H1 (cell line): ENCODE measurements around the gene LDLRAD3. TPM values are rescaled to one million over a fixed set of nuclear protein-coding genes. Genes with fewer than 3 reads are reported as not detected.

Source experiments
- EGR1 ChIP-seq: IDR thresholded peaks from 2 replicates; pipeline ENCODE4 v1.6.1; 2011; ENCODE audit warnings: low read depth, low read length, borderline replicate concordance
- HDAC6 ChIP-seq: IDR thresholded peaks from one replicate; pipeline ENCODE4 v1.7.1; 2012; ENCODE audit warnings: low read depth, mild to moderate bottlenecking, inconsistent platforms, low read length, moderate library complexity
- RFX5 ChIP-seq: IDR thresholded peaks from 2 replicates; pipeline ENCODE4 v1.6.1; 2011; ENCODE audit warnings: low read depth, low read length, improper control_type of control experiment, borderline replicate concordance
- SIN3A ChIP-seq, 2 experiments: IDR thresholded peaks in 1 of 2; conservative IDR thresholded peaks in 1 of 2; 2 replicates each; pipeline ENCODE4 v1.6.1; 2011 to 2012; ENCODE audit warnings: low read length in 2 of 2, improper control_type of control experiment in 1 of 2, low read depth in 1 of 2, mild to moderate bottlenecking in 1 of 2
- polyA plus RNA-seq, 7 experiments: library from polyadenylated mRNA; depleted of rRNA in 3 of 7; stranded (reverse) in 5 of 7; unstranded in 2 of 7; fragments of >200 nt in 5 of 7; fragments of 200-250 nt in 2 of 7; gene quantifications; 1 replicate in 5 of 7; 2 replicates in 1 of 7; 4 replicates in 1 of 7; pipeline versions ENCODE4 v1.2.1 to v1.2.3, GENCODE V29; 2011 to 2013; ENCODE audit warnings: missing spikeins in 2 of 7, mixed read lengths in 2 of 7
- total RNA-seq: library from RNA; stranded (reverse); fragmentation: NEBNext Ultra II Directional; extraction: Animal tissue kit (Norgen Biotek cat#: 25700); gene quantifications from 2 replicates; pipeline ENCODE4 v1.2.1, GENCODE V29; 2021
- TF ChIP-seq, protein P1 (sequence below): IDR thresholded peaks from 2 replicates; pipeline ENCODE4 v1.6.1; 2012; ENCODE audit warnings: inconsistent platforms
- TF ChIP-seq, protein P2 (sequence below): IDR thresholded peaks from 2 replicates; pipeline ENCODE4 v1.6.1; 2011; ENCODE audit warnings: low read depth, mild to moderate bottlenecking, low read length; ENCODE audit not compliant: insufficient read depth

LDLRAD3 gene
- total and polyA plus RNA-seq, 2 of the 8 experiments (the other 6 are each of a cell fraction or from before 2014, with no cell fraction given) = 18.6 to 22.8 TPM

GRCh38 chr11:36131721-36132397 is 188.0 kb downstream of the LDLRAD3 start (continued):
- TF ChIP-seq, protein P1, sequence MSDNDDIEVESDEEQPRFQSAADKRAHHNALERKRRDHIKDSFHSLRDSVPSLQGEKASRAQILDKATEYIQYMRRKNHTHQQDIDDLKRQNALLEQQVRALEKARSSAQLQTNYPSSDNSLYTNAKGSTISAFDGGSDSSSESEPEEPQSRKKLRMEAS = peak; percentile 34; the same call in 1 of the 2 replicates
- TF ChIP-seq HDAC6 (no peak), SIN3A (conservative IDR thresholded peaks at IDR 0.05 in 1 of 2, IDR thresholded peaks at IDR 0.05 in 1 of 2; ENCODE audit: low read depth in 1 of 2, low read length in 2 of 2) (no peak), RFX5 (no peak), EGR1 (no peak)
- TF ChIP-seq, protein P2, sequence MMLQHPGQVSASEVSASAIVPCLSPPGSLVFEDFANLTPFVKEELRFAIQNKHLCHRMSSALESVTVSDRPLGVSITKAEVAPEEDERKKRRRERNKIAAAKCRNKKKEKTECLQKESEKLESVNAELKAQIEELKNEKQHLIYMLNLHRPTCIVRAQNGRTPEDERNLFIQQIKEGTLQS = no peak
- TF ChIP-seq, all 59 proteins: peak for 3
